Stomach (tissue), 4 donors: Measurements from ENCODE around the gene HS6ST3.

Source experiments
- POLR2A ChIP-seq, 4 donors: fragments of 450-650 bp; IDR thresholded peaks; one replicate each; pipeline ENCODE4 v1.6.1; 2016; ENCODE audit warnings: antibody characterized with exemption in 4 of 4, control low read depth in 2 of 4, mild to moderate bottlenecking in 1 of 4, moderate library complexity in 1 of 4
- TF ChIP-seq, protein P1 (sequence below), 7 experiments: fragments of 450-650 bp in 4 of 7; fragments of 200-600 bp in 3 of 7; sonication (generic) in 3 of 7; IDR thresholded peaks; one replicate each; pipeline ENCODE4 v1.5.1; 2016 to 2019; ENCODE audit warnings: antibody characterized with exemption in 7 of 7, control low read depth in 2 of 7, mild to moderate bottlenecking in 1 of 7

- TF ChIP-seq POLR2A (IDR thresholded peaks at IDR 0.05) = no peak
- TF ChIP-seq, protein P1, sequence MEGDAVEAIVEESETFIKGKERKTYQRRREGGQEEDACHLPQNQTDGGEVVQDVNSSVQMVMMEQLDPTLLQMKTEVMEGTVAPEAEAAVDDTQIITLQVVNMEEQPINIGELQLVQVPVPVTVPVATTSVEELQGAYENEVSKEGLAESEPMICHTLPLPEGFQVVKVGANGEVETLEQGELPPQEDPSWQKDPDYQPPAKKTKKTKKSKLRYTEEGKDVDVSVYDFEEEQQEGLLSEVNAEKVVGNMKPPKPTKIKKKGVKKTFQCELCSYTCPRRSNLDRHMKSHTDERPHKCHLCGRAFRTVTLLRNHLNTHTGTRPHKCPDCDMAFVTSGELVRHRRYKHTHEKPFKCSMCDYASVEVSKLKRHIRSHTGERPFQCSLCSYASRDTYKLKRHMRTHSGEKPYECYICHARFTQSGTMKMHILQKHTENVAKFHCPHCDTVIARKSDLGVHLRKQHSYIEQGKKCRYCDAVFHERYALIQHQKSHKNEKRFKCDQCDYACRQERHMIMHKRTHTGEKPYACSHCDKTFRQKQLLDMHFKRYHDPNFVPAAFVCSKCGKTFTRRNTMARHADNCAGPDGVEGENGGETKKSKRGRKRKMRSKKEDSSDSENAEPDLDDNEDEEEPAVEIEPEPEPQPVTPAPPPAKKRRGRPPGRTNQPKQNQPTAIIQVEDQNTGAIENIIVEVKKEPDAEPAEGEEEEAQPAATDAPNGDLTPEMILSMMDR (IDR thresholded peaks at IDR 0.05) = no peak
Observed at GRCh38 chr13:96871469-96871868, 781.6 kb downstream of the HS6ST3 start.
